Uterus (tissue), 2 donors: ENCODE data around the gene CELF2.

Experiments
- CTCF ChIP-seq, 4 experiments: fragments of 200-600 bp in 2 of 4; fragments of 450-650 bp in 2 of 4; sonication (generic) in 2 of 4; IDR thresholded peaks; one replicate each; pipeline ENCODE4 v1.5.1; 2016 to 2019; ENCODE audit warnings: antibody characterized with exemption in 4 of 4, mild to moderate bottlenecking in 2 of 4, moderate library complexity in 1 of 4
- POLR2A ChIP-seq, 2 donors: fragments of 450-650 bp; IDR thresholded peaks; one replicate each; pipeline ENCODE4 v1.6.1; 2016; ENCODE audit warnings: antibody characterized with exemption in 2 of 2, mild to moderate bottlenecking in 1 of 2, moderate library complexity in 1 of 2

DNA sequence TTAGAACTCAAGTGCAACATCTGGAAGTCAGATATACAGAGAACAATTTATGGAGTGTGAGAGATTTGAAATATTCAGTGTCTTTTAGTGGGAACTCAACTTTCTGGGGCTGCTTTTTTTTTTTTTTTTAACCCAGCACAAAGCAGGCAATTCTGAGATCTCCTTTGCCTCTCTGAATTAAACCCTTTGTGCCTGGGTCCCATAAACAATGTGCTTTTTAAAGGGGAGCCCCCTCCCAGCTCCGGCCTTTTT, 146.8 kb downstream of the CELF2 start:
- TF ChIP-seq POLR2A (IDR thresholded peaks at IDR 0.05) (no peak), CTCF (IDR thresholded peaks at IDR 0.05) (no peak)
